ENCODE results near the gene SGTA.
"Not testable (repeated sequence)": the region's sequence is repeated elsewhere in the genome, so short reads cannot be mapped to it uniquely, and the experiment has no call there.

The SGTA gene

GRCh38 chr19:2722541-2723344 lies 60.3 kb downstream of the SGTA start:
- no peak for DNase-seq

DNA sequence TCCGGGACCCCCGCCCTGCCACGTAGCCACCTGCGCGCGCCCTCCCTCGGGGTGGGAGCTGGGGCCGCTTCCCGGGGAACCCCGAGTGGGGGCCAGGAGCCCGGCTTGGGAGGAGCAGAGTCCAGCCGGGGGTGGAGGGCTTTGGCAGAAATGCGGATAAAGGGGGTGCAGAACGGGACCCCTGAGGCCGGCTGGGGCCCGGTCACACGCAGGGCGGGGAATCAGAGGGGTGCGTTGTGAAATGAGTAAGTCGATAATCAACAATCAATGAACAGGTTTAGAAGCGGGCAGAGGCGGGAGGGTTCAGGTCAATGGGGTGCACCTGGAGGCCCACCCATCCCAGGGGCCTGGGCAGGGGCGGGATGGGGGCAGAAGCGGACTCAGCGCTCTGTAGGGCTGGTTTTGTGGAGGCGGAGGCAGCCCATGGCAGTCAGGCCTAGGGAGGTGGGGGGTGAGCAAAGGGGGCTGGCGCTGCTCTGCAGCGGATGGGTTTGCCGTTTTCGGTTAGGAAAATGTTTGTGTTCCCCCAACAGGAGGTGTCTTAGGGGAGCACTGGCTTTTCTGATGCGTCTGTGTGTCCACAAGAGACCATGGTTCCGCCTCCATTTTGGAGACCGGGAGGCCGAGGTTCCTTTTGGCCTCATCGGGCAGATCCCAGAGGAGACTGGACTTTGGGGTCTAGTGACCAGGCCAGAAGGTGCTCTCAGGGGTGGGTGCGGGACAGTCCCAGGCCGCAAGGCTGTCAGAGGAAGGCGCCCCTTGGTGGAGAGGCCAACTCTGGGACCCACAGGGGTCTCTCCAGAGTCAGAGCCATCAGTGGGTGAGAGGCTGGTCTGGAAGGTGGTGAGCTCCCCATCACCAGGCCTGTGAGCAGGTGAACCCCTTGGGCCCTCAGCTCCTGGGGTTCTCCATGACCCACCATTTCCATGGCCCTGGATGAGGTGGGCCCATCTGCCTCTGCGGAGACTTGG lies 61.2 kb downstream of the SGTA start:
- DNase-seq, result no peak

DNA sequence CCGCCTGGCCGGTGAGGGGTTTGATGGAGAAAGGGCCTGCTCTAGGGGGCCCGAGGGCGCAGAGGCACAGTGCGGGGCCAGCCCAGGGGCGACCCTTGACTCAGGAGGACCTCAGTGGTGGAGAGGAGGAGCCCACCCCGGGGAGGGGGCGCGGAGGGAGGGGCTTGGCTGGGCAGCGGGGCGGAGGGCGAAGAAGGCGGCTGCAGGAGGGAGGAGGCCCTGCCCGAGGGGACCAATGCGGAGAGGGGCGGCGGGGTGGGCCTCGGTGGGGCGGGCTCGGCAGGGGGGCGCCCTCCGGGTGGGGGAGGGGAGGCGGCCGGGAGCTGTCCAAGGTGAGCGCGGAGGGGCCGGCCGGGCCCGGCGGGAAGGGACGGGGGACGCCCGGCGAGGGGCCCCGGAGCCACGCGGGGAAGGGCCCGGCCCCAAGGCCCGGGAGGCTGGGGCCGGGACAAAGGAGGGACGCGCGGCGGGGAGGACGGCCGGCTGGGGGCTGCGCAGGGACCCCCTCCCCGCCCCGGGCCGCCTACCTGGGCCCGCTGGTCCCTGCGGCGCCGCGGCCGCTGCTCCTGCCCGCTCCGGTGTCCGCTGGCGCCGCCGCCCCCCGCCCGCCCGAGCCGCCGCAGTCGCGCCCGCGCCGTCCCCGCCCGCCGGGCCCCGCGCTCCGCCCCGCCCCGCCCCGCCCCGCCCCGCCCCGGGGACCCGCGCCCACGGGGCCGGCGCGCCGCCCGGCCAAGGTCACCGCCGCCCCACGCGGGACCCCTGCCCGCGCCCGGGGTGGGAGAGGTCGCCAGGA lies 62.1 kb downstream of the SGTA start, which contains the start of gene DIRAS1:
Gene DIRAS1, minus strand, starts transcription at position 596 of the 793 bp plus-strand sequence. CDS start 3,566 bp downstream, outside the sequence.
- no peak for DNase-seq

DNA sequence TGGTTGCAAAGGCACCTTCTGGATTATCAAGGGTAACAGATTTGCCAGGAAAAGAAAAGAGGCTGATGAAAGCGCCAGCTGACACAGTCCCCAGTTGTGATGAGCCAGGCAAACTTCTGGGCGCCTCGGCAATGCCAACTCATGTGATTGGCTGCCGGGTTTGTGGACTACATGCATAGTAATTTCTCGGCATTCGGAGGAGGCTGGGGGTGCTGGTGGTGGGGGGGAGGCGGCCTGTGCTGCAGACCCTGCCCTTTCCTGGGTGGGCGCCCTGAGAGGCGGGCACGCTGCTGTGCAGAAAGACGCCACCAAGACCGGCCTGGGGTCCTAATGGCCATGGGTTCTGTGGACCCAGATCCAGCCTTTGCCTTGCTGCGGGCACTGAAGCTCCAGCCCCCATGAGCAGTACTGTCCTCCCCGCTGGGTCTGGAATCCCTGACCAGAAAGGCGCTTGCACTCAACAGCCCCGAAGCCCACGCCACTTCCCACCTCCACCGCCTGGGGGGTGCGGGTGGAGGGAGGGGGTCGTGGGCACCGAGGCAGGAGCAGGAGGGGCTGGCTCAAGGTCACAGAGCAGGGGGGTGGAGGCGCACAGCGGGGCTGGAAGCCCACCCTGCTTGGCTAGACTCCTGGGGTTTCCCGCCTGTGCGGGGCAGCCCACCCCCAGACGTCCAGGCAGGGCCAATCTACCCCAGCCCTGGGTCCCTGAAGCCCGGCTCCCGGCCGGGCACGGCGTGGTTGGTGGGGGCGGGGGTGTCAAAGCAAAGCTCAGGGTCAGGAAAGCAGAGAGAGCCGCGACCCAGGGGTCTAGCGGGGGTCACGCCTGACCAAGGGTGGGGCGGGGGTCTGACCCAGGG lies 62.9 kb downstream of the SGTA start:
- DNase-seq, result no peak

DNA sequence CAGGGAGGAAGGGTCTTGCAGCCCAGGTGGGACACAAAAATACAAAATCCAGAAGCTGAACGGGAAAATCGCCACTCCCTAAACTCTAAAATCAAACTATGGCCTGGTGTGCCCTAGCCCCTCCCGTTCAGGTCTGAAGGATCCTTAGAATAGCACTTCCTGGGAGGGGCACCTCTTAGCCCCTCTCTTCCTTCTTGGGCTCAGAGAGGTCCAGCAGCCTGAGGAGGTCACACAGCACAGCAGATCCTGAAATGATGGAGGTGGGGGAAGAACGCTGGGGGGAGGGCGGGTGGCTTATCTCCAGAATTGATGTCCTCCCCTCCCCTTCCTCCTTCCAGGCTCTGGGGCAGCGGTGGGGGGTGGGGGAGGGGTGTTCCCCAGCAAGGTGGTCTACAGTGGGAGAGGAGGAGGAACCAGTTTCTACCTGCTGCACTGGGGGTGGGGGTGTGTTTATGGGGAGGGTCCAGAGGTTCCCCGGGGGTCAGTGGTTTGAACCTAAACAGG lies 63.8 kb downstream of the SGTA start:
- no peak for DNase-seq

GRCh38 chr19:2717638-2718541 lies 65.2 kb downstream of the SGTA start:
- DNase-seq, result no peak

GRCh38 chr19:2716722-2717637 lies 66.1 kb downstream of the SGTA start:
- DNase-seq, result no peak

- no peak for DNase-seq
Measured at GRCh38 chr19:2716275-2716650, 66.8 kb downstream of the SGTA start.

- DNase-seq, result no peak
Measured at GRCh38 chr19:2715470-2716274, 67.4 kb downstream of the SGTA start.

DNA sequence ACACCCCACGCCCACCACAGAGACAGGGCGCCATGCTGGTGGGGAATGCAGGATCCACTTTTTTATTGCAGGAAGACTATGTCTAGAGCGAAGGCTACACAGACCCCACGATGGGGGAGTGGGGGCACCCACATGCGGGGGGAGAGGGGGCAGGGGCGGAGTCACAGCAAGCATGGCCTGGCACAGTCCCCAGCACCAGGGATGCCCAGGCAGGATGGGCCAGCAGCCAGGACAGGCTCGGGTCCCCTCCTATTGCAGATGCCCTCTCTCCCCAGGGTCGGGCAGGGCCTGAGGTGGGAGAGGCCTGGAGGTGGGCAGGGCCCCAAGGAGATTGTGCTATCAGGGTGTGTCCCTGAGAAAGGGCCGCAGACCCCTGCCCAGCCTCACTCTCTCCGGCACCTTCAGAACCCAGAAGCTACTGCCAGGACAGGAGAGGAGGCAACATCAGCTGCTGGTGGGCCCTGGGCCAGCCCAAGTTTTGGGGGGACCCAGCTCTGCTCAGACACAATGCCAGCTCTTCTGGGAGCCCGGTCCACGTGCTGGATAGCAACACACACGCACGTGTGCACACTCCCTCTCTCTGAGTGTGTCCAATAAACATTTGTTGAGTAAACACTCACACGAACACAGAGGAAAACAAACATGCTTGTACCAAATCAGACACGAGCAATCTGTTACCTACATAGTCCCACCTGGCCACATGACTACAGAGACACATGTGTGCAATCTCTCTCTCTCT lies 68.4 kb downstream of the SGTA start:
- no peak for DNase-seq

- DNase-seq, result not testable (repeated sequence)
Measured at GRCh38 chr19:2714102-2714501, 69.0 kb downstream of the SGTA start.

DNA sequence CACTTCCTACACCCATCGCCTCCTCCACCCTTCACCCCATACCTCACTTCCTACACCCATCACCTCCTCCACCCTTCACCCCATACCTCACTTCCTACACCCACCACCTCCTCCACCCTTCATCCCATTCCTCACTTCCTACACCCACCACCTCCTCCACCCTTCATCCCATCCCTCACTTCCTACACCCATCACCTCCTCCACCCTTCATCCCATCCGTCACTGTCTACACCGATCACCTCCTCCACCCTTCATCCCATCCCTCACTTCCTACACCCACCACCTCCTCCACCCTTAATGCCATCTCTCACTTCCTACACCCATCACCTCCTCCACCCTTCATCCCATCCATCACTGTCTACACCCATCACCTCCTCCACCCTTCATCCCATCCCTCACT lies 69.9 kb downstream of the SGTA start:
- DNase-seq, result not testable (repeated sequence)

GRCh38 chr19:2711875-2712205 lies 71.2 kb downstream of the SGTA start:
- no peak for DNase-seq

- DNase-seq, result no peak
Measured at GRCh38 chr19:2711172-2711874, 71.8 kb downstream of the SGTA start.

DNA sequence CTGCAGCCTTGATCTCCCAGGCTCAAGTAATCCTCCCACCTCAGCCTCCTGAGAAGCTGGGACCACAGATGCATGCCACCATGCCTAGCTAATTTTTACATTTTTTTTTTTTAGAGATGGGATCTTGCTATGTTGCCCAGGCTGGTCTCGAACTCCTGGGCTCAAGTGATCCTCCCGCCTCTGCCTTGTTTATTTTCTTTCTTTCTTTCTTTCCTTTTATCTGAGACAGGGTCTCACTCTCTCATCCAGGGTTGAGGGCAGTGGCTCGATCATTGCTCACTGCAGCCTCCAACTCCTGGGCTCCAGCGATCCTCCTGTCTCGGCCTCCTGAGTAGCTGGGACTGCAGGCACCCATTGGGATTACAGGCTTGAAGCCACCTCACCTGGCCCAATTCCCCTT lies 76.8 kb downstream of the SGTA start:
- no peak for DNase-seq
